ENCODE measurements around the gene NUDT1.

DNA sequence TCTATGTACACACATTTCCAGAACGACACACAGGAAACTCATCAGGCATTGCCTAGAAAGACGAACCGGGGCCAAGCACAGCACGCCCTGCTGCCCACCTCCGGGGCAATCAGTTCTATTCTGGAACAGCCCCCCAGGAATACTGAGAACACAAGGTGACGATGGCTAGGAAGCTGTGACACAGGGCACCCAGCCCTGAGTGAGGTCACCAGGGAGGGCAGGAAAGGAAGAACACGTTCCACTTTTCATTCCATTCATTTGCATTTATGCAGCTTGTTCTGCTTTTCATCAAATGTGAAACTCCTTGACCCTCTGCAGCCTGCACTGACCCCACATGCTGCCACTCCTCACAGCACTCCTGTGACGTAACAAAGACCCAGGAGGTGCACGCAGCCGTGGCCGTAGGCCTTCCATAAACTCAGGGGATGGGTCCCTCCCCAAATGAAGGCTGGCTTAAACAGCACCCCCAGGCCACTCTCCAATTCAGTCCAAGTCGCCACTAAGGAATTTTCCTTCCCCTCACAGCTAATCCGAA lies 38.2 kb upstream of the NUDT1 start:
- TF ChIP-seq, protein P1, sequence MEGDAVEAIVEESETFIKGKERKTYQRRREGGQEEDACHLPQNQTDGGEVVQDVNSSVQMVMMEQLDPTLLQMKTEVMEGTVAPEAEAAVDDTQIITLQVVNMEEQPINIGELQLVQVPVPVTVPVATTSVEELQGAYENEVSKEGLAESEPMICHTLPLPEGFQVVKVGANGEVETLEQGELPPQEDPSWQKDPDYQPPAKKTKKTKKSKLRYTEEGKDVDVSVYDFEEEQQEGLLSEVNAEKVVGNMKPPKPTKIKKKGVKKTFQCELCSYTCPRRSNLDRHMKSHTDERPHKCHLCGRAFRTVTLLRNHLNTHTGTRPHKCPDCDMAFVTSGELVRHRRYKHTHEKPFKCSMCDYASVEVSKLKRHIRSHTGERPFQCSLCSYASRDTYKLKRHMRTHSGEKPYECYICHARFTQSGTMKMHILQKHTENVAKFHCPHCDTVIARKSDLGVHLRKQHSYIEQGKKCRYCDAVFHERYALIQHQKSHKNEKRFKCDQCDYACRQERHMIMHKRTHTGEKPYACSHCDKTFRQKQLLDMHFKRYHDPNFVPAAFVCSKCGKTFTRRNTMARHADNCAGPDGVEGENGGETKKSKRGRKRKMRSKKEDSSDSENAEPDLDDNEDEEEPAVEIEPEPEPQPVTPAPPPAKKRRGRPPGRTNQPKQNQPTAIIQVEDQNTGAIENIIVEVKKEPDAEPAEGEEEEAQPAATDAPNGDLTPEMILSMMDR (IDR thresholded peaks at IDR 0.05; ENCODE audit: poor library complexity) = no peak
- no peak for TF ChIP-seq EZH2 (IDR thresholded peaks at IDR 0.05; ENCODE audit: borderline replicate concordance)

All from hepatocyte (in vitro differentiated cells).